CD4-positive, alpha-beta T cell treated with Interleukin-15 for 1 hour (primary cell): ENCODE results near the gene TEAD1.

Experiments
- DNase-seq: peaks from one replicate; pipeline ENCODE4 v3.0.0-alpha.2; 2020

The TEAD1 gene

GRCh38 chr11:12715941-12716340 lies 41.7 kb downstream of the TEAD1 start:
- no peak for DNase-seq

- DNase-seq: no peak
Observed at GRCh38 chr11:12716816-12717215, 42.6 kb downstream of the TEAD1 start.

DNA sequence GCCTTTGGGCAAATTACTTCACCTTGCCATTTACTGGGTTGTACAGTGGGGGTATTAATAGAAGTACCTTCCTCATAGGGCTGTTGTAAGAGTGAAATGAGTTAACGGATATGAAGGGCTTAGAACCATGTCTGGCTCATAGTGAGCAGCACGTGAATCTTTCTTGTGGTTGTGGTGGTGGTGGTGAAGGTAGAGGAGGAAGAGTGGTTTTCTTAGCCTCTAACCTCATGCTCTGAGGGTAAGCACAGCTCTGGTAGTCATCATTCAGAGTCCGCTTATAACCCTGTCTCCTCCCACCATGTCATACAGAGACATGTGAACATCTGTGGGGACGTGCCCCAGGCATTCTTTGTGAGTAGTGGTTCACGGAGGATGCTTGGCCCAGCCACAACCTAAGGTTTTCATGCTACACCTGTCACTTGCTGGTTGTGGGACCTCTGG lies 43.6 kb downstream of the TEAD1 start:
- no peak for DNase-seq

- DNase-seq: no peak
Observed at GRCh38 chr11:12719221-12719620, 45.0 kb downstream of the TEAD1 start.

GRCh38 chr11:12721816-12722604 lies 47.8 kb downstream of the TEAD1 start:
- DNase-seq: no peak

DNA sequence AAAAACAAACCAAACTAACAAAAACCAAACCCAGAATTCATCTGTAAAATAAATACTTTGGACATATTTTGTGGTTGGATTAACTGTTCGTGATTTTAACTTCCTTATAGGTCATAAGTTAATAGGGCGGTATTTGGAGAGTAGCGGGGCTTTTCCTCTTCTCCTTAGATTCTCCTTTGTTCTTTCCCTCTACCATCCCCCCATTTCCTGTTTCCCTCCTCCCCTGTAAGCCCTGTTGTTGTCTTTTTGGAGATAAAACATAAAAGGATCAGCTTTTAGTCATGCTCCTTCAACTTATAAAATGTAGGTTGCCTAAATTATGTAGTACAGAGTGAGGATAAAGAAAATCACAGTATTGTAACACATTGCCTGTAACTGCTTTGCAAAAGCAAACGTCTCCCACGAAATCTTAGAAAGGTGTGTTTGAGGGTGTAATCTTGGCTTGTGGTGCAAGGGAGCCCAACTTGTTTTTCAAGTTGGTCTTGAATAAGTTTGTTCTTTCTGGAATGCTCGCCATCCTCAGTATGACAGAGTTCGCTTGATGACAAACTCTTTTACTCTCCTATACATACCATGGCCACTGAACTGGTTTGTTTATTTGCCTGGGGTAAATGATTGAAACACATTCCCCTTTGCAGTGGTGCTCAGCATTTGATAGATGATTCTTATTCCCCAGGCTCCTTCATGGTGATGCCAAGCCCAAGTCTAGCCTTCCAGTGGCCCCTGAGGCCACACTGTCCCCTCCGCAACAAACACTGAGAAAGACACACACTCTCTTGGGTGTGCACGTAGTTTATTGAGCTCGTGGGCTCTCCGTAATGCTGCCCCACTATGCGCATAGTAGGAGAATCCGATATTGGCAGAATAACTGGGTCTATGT lies 49.4 kb downstream of the TEAD1 start:
- DNase-seq: no peak

GRCh38 chr11:12724301-12725054 lies 50.3 kb downstream of the TEAD1 start:
- DNase-seq: no peak

DNA sequence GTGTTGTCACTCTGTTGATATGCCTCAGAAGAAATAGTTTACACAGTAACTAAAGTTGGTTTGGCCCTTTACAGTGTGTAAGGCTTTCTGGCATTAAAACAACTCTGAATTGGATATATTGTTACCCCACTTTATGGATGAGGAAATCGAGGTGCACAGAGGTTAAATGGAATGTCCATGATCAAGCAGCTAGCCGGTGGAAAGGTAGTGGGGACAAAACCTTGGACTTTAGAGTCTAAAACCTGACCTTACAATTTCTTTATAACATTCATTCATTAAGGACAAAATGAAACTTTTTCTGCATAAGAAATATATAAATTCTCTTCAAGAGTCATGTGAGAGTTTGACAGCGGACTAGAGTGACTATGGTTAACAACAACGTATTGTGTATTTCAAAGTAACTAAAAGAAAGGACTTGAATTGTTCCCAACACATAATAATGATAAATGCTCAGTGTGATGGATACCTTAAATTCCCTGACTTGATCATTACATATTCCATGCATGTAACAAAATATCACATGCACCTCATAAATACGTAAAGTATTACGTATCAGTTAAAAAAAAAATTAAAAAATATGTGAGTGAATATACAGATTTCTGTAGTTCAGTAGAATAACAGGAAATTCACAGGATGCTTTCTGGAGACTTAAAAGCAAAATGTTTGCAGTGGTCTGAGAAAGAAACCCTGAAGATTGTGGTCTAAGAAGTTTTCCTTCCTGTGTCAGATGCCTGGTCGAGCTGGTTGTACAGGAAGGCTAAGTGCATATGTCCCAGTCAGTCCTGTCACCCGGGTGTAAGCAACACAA lies 51.0 kb downstream of the TEAD1 start:
- no peak for DNase-seq

DNA sequence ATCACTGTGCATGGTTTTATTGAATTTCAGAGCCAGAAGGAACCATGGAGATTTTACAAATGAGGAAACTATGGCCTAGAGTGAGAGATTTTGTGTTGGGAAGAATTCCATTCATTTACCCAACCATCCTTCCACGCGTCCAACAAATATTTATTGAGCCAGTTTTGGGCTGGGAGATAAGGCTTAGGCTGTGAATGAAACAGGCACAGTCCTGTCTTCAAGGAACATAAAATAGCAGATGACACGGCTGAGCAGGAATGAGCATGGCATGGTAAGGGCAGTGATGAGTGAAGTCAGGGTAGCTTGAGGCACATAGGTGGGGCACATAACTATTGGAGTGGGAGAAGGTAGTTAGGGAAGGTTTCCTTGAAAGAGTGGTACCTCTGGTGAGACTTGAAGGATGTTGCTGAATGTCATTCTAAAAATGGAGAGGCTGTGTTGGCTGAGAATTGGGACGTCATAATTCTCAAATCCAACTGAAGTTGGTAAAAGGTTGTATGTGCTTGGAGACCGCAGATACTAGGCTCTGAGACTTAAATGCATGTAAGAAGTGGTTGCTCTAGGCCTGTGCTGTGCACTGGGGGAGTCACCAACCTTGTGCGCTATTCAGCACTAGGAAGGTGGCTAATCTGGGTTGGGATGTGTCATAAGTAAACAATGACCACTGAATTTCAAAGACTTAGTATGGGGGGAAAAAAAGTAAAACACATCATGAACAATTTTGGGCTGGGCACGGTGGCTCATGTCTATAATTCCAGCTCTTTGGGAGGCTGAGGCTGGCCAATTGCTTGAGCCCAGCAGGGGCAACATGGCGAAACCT lies 51.9 kb downstream of the TEAD1 start:
- DNase-seq: no peak

- DNase-seq: no peak
Observed at GRCh38 chr11:12727563-12728211, 53.5 kb downstream of the TEAD1 start.

DNA sequence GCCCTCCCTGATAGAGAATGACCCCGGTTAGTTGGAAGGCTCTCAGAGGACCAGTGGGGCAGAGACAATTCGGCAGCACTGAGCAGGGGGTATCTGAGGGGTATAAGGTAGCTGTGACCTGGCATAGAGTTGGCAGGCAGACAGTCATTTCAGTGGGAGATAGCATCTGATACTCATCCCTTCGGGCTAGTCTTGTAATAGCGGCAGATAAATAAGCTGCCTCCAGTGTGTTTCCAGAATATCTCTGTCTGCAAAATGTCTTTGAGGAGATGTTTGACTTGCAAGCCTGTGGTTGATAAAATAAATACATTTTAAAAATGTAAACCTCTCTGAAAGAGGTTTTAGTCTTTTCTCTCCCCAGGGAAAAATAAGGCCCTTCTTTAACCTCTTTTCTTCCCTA lies 54.2 kb downstream of the TEAD1 start:
- DNase-seq: no peak

DNA sequence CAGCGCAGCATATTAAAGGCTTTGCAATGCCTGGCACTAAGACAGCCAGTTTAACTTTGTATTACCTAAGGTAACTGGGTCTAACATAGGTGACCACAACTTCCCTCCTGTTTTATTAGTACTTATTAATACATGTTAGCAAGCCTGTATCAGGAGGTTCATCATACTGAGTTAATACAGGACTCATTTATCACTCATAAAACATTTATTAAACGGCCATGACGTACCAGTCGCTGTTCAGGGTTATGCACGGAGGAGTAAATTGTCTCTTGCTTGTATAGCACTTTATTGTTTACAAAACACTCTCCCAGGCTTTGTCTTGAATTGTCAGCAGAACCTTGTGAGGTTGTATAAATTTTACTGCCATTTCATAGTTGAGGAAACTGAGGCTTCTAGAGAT lies 55.7 kb downstream of the TEAD1 start:
- DNase-seq: no peak

DNA sequence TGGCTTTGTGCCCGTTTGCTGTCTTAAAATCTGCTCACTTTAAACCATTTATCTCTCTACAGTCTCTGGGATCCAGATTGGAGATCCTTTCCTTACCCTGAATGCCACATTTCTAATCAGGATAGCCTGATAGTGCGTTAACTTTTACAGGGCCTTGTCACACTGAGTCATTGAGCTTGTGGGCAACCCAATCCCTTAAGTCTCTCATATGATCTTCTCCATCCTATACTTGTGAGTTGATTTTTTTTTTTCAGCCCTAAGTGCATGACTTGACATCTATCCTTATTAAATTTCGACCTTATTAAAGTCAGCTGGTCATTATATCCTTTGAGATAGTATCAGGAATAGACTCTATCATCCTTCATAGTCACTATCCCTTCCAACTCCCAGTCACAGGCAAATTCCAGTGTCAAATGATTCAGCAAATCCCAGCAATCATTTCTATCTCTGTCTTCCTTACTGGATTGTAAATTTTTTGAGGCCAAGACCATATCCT lies 57.7 kb downstream of the TEAD1 start:
- DNase-seq: no peak

DNA sequence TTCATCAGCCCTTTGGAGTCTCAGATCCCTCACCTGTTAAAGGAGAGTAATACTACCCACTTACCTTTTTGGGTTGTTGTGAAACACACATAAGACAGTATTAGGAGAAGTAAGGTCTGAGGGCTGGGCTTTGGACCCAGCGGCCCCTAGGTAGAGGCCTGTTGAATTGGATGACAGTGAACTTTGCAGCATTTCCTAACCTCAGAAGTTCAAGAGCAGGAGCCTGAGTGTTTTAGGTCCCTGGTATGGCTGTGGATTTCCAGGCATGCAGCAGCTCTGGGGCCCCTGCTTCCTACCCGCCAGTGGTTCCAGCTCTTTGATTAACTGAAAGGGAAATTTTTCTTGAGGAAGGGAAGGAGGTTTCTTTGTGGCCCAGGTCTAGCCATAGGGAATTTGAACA lies 58.9 kb downstream of the TEAD1 start:
- DNase-seq: no peak

DNA sequence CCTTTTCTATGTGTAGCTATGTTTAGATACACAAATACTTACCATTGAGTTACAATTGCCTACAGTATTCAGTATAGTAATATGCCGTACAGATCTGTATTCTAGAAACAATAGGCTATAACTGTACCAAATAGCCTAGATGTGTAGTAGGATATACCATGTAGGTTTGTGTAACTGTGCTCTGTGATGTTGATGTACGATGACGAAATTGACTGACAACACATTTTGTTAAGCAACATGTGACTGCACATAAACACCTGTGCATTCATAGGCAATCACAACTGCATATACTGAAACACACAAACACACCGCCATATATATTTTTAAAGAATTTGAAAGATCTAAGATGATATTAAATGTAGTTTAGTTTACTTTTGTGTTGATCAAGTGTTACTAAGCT lies 60.4 kb downstream of the TEAD1 start:
- no peak for DNase-seq

GRCh38 chr11:12735262-12735661 lies 61.0 kb downstream of the TEAD1 start:
- no peak for DNase-seq

DNA sequence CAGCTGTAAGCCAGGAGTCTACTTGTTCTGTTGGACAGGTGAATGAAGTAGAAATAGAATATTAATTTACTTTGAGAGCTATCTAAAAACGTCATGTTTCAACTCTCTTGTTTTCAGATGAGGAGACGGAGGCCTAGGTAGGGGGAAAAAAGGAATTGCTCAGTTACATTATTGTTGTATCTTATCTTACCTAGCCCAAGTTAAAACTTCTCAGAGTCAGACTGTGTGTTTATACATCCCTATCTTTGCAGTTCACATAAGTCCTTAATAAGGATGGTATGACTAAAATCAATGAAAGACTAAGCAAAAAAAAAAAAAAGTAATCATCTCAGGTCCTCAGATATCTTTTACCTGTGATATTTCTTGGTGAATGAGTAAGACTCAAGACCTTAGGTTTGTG lies 62.8 kb downstream of the TEAD1 start:
- DNase-seq: no peak

GRCh38 chr11:12741671-12742216 lies 67.5 kb downstream of the TEAD1 start:
- DNase-seq: no peak

GRCh38 chr11:12743834-12744449 lies 69.7 kb downstream of the TEAD1 start:
- no peak for DNase-seq
